ENCODE measurements around the gene PRKD1.

PRKD1 gene

DNA sequence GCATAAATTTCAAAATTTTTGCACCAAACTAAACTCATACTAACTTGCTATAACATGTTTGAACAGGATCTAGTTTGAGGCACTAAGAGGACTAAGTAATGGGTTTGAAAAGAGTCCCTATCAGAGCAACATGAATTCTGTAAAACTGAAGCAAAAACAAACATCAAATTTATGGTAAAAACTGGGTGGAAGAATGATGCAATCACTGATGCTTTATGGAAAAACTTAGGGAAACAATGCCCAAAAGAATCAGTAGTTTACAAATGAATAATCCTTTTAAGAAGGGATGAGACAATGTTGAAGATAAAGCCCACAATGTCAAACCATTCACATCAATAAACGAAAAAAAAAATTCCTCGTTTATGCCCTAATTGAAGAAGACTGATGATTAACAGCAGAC lies 88.9 kb downstream of the PRKD1 start:
- no peak for DNase-seq (ENCODE audit: low read depth in 2 of 2)

DNA sequence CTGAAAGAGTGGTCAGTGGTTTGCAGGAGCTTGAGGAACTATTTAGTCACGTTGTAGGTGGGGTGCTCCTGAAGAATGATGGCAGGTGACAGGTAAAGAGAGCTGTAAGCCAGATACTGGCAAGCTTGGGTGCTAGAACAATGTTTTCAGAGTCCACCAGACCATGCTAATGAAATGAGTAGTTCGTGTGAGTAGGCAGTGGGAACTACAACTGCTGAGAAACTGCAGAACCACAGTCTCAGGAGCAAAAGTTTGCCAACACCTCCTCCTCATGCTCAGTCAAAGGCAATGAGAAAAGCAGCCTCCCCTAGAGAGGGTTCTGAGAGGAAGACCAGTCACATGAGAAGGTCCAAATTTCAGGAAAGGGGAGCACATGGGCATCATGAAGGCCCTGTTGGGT lies 91.3 kb downstream of the PRKD1 start:
- DNase-seq (ENCODE audit: low read depth in 2 of 2), result no peak

DNA sequence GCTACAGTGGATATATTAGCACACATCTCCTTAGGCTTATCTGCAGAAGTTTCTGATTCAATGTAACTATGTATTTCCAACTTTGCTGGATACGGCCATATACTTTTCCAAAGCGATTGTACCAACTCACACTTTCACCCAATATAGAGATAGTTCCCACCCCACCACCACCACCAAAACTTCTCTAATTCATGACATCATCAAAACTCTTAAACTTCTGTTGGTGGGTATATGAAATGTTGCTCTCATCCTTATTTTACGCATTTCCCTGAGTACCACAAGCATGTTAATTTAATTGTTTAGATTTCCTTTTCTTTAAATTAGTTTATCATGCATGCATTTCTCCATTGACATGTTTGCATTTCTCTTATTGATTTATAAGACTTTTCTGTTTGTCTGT lies 95.6 kb downstream of the PRKD1 start:
- no peak for DNase-seq (ENCODE audit: low read depth in 2 of 2)

DNA sequence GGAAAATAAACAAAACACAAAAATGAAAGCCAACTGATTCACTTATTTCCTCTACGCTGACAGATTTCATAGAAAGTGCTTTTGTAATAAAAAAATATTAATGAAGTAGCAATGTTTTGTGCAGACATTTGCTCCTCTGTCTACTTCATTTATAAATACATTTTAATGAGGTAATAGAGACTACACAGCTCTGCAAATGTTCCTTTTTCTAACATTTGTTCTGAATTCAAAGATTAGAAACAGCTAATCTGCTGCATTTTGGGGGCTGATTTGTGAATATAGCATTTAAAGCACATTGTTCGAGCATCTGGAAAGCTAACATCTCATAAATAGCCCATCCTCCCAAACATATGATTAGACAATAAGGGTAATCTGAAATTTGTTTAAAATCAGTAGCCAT lies 97.8 kb downstream of the PRKD1 start:
- DNase-seq (ENCODE audit: low read depth in 2 of 2), result no peak

DNA sequence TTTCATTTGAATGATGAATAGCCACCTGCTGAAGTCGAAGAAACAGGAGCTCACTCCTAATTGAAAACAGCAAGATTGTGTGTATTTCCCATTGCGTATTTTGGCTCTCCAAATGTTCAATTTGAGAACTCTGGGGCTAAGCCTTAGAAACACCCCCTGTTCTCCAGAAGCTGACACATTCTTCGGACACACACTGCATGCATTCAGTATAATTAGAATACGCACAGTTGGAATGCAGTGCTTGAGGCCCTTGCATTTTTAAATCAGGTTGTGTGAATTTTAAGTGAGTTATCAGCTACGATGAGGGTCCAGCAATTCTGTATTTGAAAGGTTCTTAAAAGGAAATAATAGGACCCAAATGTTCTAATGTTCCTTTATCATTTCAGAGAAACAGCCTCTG lies 103.8 kb downstream of the PRKD1 start:
- no peak for DNase-seq (ENCODE audit: low read depth in 2 of 2)

DNA sequence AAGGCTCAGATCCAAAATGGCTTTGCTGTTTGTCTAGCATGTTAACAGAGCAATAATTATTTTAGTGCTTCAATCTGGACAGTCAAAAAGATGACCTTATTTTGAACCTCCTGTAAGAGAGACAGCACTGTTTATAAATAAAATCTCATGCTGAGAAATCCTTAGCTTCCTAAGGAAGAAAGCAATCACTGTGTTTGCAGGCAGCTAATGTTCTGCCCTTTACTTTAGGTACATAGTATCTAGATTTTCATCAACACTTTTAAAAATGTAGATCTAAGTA lies 105.3 kb downstream of the PRKD1 start:
- no peak for DNase-seq (ENCODE audit: low read depth in 2 of 2)

DNA sequence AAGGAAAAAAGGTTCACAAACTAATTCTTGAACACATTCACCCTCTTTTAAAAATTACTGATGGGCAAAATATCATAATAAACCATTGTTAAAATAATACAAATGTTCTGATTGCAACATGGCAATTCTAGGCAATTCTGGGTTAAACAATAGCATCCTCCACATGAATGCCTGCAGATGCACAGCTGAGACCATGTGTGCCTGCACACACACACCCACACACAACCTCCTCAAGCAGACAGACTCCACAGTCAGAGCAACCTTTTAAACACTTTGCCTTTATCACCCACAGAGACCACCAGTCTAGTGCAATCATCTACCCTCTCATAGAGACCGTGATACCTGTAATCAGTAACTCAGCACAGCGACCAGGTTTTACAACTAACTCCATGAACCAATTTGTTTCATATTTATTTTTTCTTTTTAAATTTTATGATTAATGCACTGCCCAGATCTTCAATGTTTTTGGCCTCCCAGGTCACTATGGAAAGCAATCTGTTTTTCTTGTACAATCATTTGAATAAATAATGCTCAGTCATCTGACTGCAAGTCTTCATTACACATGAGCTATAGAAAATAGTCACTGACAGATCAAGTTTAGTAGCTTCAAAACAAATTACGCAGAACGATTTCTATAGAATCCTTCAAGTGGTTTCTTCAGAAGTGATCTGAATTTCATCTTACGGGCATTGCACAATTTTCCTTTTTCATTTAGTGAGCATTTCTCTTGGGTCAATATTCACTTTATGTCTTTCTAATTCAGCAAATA lies 105.8 kb downstream of the PRKD1 start:
- no peak for DNase-seq (ENCODE audit: low read depth in 2 of 2)

DNA sequence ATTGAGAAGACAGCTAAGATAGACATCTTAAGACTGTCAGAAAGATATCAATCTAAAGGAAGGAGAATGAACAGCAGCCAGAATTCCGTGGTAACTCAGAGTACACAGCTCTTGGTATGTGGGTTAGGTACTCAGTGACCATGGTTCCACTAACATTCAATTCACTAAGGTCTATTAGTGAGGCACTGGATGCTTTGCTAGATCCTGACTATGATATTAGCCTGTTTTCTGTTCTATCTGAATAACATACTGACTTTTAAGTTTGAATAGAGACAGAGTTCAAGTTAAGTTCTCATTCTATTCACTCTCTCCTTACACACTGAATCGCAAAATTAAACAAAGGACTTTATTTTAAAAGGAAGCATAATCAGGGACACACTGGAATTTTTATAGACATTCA lies 106.4 kb downstream of the PRKD1 start:
- DNase-seq (ENCODE audit: low read depth in 2 of 2), result no peak

DNA sequence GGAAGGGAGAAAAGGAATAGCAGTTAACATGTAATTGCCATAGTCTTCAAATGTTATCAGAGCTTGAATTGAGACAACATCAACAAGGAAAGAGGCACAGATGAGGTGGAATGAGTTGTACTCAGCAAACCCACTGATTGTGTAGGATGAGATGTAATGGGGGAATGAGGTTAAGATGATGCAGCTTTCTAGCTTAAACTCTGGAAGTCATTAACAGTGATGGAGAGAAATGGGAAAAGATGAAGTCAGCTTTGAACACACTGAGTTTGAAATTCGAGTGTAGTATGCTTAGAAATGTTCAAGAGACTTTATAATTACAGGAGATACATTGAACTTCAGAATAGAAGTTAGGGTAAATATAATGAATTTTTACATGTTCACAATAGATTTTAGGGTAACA lies 106.9 kb downstream of the PRKD1 start:
- DNase-seq (ENCODE audit: low read depth in 2 of 2), result no peak

DNA sequence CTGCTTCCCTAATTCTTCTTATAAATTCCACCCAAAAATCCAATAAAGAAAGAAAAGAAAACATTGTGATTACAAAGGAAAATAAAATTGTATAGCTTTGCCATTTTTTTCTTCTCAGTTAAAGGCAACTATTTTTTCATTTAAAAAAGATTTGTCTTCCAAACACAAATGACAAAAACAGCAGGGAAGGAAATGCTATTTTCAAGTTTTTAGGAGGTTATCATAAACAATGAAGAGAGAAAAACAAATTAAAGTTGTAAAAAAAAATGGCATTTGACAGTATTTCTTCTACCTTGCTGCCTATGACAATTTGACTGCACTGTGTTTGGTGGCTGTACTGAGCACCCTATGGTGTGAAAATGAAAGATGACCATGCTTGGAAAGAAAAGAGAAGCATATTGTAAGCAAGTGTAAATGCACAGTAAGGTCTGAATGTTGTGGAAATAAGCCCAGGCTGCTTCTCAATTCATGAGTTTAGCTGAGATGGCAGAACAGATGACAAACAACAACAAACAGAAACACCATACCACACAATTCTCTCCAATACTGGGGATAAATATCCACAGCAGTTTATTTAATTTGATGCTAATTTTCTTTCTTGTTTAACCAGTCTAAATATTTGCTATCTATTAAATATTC lies 109.8 kb downstream of the PRKD1 start:
- no peak for DNase-seq (ENCODE audit: low read depth in 2 of 2)

DNA sequence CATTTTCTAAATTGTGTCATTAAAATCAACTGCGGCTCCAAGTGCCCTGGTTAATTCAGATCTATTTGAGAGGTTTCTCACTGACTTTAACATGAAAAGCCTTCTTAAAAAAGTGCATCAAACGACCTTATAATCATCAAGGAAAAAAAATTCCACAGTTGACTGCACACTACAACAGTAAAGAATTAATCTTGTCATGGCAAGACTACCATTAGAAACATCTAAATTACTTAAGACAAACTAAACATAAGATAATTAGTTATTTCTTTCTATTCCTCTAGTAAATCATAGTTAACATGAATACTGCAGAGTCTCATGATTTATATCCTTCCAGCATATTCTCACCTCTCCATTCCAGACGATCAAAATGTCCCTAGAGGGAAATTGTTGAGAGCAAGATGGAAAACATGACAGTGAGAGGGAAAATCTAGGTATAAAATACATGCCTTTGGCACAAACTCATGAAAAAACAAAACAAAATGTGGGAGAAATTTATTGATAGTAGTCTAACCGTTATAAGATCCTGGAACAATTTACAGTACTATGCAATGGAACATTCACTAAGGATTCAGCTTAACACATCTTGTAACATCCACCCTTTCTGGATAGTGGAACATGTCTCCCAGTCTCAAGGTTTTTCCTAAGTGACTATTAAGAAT lies 112.5 kb downstream of the PRKD1 start:
- DNase-seq (ENCODE audit: low read depth in 2 of 2), result no peak

DNA sequence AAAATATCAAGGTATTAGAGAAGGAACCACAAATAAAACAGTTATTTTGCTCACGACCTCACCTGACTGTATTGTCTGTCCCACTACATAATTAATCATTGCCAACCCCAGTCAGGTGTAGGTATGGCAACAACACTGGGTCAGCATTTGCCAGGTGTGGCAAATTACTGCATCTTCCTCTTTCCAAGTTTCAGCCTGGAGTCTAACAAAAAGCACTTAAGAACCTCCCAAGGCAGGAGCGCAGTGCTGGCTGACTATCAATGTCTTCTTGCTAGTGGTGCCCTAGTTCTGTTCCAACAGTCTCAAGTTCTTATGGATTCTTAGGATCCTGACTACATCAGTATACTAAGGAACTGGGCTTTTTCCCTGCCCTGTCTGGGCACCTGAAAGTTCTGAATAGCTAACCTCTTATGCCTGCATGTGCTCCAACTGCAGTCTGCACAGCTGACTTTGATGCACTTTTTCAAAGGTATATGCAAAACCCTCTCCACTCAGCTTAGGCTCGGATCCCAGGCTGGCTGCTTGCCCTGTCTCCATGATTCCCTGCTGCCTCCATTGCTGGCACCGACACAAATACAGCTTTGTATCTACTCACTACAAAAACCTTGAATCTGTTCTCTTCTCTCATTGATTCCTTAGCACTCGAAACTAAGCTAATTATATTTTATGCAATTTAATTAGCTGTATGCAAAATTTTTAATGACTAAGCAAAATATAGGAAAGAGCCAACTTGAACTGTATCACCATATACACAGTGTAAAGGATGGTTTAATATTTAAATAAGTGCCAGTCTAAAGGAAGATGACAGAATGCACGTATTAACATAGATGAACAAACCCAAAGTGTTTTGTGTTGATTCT lies 113.3 kb downstream of the PRKD1 start:
- no peak for DNase-seq (ENCODE audit: low read depth in 2 of 2)

DNA sequence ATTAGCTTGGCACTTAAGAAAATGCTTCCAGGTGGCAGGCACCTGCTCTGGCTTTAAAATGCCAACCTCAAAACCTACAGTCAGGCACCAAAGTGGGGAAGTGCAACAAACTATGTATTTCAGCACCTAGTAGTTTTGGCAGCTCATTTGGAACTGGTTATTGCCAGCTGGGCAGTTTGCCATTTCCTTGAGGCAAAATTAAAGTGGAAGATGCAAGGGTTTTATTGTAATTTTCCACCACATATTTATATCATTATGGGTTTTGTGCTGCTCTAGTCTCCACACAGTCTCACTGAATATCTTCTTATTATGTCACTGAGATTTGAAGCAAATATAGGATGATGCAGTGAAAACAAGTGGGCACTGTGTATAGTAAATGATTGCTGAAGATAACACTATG lies 117.0 kb downstream of the PRKD1 start:
- no peak for DNase-seq (ENCODE audit: low read depth in 2 of 2)

DNA sequence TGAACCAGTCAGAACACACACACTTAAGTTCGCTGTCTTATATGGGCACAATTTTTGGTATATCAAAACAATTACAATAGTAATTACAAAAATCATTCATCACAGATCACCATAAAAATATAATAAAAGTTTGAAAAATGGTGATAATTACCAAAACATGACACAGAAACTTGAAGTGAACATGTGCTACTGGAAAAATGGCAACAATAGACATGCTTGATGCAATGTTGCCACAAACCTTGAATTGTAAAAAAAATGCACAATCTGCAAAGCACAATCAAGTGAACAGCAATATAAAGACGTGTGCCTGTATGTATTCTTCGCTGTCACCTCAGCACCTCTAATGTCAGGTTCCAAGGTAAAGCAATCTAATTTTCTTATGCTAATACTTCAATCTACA lies 117.6 kb downstream of the PRKD1 start:
- DNase-seq (ENCODE audit: low read depth in 2 of 2), result no peak

DNA sequence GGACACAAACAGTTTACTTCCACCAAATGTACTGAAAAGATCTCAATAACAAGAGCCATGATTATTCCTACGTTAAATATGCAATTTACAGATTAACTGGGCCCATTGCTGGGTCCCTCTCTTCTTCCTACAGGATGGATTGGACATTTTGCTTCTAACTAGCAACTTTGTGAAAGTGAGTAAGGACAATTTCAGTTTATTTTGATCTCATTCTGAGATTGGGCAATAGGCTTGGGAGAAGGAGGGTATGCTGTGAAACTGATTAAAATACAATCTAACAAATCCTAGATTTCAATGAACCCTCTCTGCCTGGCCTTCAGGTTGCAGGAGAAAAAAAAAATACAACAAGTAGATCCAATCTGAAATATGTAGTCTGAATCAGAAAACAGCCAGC lies 121.5 kb downstream of the PRKD1 start:
- no peak for DNase-seq (ENCODE audit: low read depth in 2 of 2)

DNA sequence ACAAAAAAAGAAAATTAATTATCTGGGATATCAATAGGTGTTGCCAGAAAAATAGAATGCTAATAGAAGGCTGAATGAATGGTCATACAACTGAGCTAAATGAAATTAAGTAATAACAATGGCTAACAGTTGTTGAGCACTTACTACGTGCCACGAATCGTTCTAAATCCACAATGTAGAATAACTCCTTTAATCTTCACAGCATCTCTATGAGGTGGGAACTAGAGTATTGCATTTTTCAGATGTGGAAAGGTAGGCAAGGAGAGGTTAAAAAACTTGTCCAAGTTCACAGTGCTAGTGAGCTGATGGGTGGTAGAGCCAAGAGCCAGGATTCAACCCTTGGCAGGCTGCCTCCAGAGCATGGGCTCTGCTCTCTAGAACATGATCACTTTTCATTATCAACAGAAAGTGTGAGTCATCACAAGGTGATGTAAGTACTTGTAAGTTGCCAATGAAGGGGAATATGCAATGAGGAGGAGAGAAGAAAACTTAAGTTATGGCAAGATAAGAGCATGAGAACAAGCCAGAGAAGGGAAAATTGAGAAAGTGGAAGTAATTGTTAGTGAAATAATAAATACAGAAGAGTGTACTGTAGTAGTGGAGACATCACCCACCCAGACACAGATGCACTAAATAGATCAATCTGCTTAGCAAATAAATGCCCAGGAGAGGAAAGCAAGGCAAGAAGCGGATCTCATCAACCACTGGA lies 122.1 kb downstream of the PRKD1 start:
- DNase-seq (ENCODE audit: low read depth in 2 of 2), result no peak

DNA sequence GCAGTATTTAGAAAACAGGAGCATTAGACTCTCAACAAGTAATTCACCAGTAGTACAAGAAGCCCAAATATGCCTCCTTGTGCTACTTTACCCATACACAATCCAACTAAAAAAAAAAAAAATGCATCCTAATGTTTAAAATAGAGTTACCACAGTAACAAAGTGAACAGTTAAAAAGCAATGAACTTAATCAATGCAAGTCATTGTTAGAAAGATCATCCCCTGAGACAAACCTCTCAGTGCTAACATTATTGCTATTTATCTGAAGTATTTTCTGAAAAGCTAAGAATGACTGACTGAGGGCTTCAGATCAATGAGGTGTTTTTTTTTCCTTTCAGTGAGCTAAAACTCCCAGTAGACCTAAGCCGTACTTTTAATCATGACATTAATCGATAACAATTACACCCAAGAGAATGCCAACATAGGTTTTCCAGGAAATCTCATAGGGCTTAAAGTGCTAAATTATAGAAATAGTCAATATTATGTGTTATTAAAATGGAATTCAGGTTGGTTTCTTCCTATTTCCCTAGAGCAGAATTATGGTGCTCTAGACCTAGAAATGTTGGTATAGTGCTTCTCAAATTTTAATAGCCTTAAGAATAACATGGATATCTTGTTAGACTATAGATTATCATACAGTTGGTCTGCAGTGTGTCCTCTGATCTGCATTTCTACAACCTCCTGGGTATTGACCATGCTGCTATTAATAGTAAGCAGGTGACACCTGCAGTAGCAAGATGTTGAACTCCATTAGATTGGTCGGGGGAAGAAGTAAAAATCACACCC lies 123.0 kb downstream of the PRKD1 start:
- DNase-seq (ENCODE audit: low read depth in 2 of 2), result no peak

DNA sequence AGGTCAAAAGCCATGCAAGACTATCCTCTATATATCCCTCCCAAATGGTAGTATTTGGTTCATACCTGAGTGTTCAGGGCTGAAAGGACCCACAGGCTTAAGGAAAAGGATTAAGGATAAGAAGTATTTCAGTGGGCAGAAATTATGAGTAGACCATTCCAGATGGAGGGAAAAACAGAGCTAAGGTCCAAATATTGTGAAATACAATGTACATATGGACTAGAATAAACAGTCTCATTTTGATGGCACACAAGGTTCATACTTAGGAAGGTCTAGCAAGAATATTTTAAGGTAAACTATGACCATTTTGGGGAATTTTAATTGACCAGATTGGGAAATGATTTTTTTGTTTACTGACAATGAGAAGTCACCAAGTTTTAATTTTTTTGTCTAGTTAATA lies 124.6 kb downstream of the PRKD1 start:
- no peak for DNase-seq (ENCODE audit: low read depth in 2 of 2)

DNA sequence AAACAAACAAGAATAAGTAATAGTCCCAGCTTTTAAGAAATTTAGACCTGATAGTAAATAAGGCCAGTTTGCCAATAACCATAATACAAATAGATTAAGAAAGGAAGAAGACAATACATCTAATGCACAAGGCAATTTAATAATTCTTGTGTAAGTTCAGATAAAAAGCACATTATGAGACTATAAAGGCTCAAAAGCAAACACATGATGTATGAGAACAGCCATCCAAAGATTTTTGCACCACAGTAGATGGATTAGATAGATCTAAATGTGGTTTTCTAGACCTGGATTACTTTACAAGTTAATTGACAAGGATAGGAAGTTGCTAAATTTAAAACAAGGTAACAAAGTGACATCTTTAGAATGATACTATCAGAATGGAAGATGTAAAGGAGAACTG lies 125.4 kb downstream of the PRKD1 start:
- no peak for DNase-seq (ENCODE audit: low read depth in 2 of 2)

DNA sequence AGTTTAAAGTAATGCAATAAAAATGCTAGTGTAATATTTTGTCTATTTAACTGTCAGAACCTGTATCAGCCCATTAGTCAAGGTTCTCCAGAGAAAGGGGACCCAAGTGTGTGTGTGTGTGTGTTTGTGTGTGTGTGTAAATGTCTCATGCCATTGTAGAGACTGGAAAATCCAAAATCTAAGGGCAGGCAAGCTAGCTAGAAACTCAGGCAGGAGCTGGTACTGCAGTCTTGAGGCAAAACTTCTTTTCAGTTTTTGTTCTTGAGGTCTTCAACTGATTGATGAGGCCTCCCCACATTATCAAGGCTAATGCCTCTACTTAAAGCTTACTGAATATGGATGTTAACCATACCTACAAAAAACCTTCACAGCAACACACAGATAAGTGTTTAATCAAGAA lies 126.7 kb downstream of the PRKD1 start:
- DNase-seq (ENCODE audit: low read depth in 2 of 2), result no peak

DNA sequence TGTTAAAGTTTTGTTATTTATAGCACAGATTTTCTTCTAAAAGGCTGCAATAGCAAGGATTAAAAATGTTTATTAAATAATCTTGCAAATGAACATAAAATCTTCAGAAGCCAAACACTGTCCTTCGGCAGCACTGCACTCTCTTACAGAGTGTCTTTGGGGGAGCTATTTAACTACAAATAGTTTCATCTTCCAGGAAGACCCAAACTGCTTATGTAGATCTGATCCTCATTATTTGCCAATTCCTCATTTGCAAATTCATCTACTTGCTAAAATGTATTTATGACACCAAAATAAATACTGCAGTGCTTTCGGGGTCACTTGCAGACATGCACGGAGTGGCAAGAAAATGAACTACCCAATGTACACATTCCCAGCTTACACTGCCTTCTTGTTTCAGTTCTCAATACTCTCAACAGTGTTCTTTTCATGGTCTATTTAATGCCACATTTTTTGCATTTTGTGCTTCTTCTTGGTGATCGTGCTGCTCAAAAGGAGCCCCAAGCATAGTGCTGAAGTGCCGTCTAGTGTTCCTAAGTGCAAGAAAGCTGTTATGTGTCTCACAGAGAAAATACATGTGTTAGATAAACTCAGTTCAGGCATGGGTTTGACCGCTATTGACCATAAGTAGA lies 128.1 kb downstream of the PRKD1 start:
- no peak for DNase-seq (ENCODE audit: low read depth in 2 of 2)
